Epithelial cell of proximal tubule (primary cell): Measurements from ENCODE around the gene ST7. TPM values are rescaled to one million over a fixed set of nuclear protein-coding genes. Genes with fewer than 3 reads are reported as not detected.
"Not testable (repeated sequence)": the region's sequence is repeated elsewhere in the genome, so short reads cannot be mapped to it uniquely, and the experiment has no call there.

Experiments
- DNase-seq: peaks from one replicate; pipeline ENCODE4 v3.0.0-alpha.2; 2011; ENCODE audit warnings: low read depth
- H3K4me3 ChIP-seq: 2 replicates; pipeline ENCODE4 v1.5.1; 2011; ENCODE audit warnings: low read depth, mild to moderate bottlenecking, low read length
- CTCF ChIP-seq: conservative IDR thresholded peaks from 2 replicates; pipeline ENCODE4 v1.5.1; 2012; ENCODE audit warnings: low read depth, mild to moderate bottlenecking, low read length
- total RNA-seq: library from RNA; depleted of rRNA; stranded (reverse); fragments of >200 nt; gene quantifications from 2 replicates; pipeline ENCODE4 v1.2.3, GENCODE V29; 2015

Gene ST7
- total RNA-seq, 1 donor from 2014 or later: 19.4 TPM

GRCh38 chr7:116968631-116969030, 15.3 kb downstream of the ST7 start:
- no peak for DNase-seq
- H3K4me3 ChIP-seq: no peak overlapping the region
- no peak for TF ChIP-seq CTCF

GRCh38 chr7:116969371-116969902, 16.1 kb downstream of the ST7 start:
- DNase-seq: no peak
- H3K4me3 ChIP-seq: no peak overlapping the region
- TF ChIP-seq CTCF: no peak

GRCh38 chr7:116970238-116970910, 17.1 kb downstream of the ST7 start:
- TF ChIP-seq CTCF: no peak
- H3K4me3 ChIP-seq: no peak overlapping the region
- no peak for DNase-seq

- H3K4me3 ChIP-seq, DNase-seq: not testable (repeated sequence)
Measured at GRCh38 chr7:116971153-116971552, 17.9 kb downstream of the ST7 start.

- no peak for DNase-seq
- H3K4me3 ChIP-seq: no peak overlapping the region
- TF ChIP-seq CTCF: no peak
Measured at GRCh38 chr7:116971869-116972268, 18.6 kb downstream of the ST7 start.

GRCh38 chr7:116975024-116975423, 21.7 kb downstream of the ST7 start:
- not testable (repeated sequence) for H3K4me3 ChIP-seq, DNase-seq

GRCh38 chr7:116977172-116977571, 23.9 kb downstream of the ST7 start:
- TF ChIP-seq CTCF: no peak
- DNase-seq: no peak
- H3K4me3 ChIP-seq: no peak overlapping the region

- no peak overlapping the region for H3K4me3 ChIP-seq
- DNase-seq: no peak
Measured at GRCh38 chr7:116978006-116978405, 24.7 kb downstream of the ST7 start.

More at GRCh38 chr7:116978006-116978405, 24.7 kb downstream of the ST7 start:
- TF ChIP-seq CTCF: no peak
